ENCODE results near the gene PTK7. TPM values are rescaled to one million over a fixed set of nuclear protein-coding genes. Genes with fewer than 3 reads are reported as not detected.

Gene PTK7
- total and polyA plus RNA-seq, 2 of the 8 experiments (the other 6 are each of a cell fraction or from before 2014, with no cell fraction given), result 110 to 138 TPM

DNA sequence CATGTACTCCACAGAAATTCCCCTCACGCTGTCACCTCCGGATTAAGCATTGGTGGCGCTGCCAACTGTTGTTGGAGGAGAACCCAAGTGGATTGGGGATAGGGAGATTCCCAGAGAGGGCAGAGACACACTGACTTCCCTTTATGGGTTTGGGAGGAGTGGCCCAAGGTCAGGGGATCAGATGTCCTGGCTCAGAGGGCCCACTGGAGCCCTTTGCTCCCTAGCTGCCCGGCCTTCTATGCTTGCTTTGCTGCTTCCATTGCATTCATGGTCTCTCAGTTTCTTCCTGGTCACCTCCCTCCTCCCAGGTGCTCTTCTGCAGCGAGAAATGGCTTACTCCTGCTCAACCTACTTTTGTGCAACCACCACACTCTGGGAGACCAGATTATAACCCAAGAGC lies 120.2 kb downstream of the PTK7 start:
- H2BK120ac ChIP-seq (replicated peaks; ENCODE audit: low read depth, low read length), result no peak overlapping the region
- 84% methylated on average over 5 of the region's 5 CpGs; no CpG with 5 or more reads in 1 of the 2 experiments for WGBS, 2 experiments (ENCODE audit: extremely low coverage in 1 of 2, insufficient coverage in 1 of 2, insufficient read length in 1 of 2, insufficient replicate concordance in 2 of 2, low coverage in 1 of 2, low lambda C conversion rate in 2 of 2, missing lambda C conversion rate in 1 of 2)
- no peak overlapping the region for H3K4ac ChIP-seq (replicated peaks; ENCODE audit: insufficient read length, low read depth, low read length)
- no peak for TF ChIP-seq KDM4A (IDR thresholded peaks at IDR 0.05; ENCODE audit: low read depth, low read length, severe bottlenecking)
- TF ChIP-seq BRCA1 (IDR thresholded peaks at IDR 0.05; ENCODE audit: low read depth, low read length), result no peak
- no peak for TF ChIP-seq JUND (IDR thresholded peaks at IDR 0.05; ENCODE audit: low read length)
- TF ChIP-seq NRF1 (IDR thresholded peaks at IDR 0.05; ENCODE audit: low read depth, low read length), result no peak
- TF ChIP-seq RFX5 (IDR thresholded peaks at IDR 0.05; ENCODE audit: borderline replicate concordance, low read depth, low read length), result no peak
- TF ChIP-seq CHD2 (IDR thresholded peaks at IDR 0.05; ENCODE audit: low read length), result no peak
- TF ChIP-seq, protein P1, sequence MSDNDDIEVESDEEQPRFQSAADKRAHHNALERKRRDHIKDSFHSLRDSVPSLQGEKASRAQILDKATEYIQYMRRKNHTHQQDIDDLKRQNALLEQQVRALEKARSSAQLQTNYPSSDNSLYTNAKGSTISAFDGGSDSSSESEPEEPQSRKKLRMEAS (IDR thresholded peaks at IDR 0.05), result no peak
- TF ChIP-seq SAP30 (IDR thresholded peaks at IDR 0.05; ENCODE audit: insufficient read depth, insufficient replicate concordance, low read length), result no peak
- H2BK20ac ChIP-seq (ENCODE audit: low read length), result no peak overlapping the region
- H2AK5ac ChIP-seq (ENCODE audit: low read depth, low read length), result no peak overlapping the region
- H3K4me1 ChIP-seq (replicated peaks in 1 of 4; ENCODE audit: control insufficient read depth in 3 of 4, insufficient read depth in 4 of 4, low read length in 3 of 4), result no peaks in the 10 kb centered on the region
- H2AFZ ChIP-seq (ENCODE audit: low read length), result no peak overlapping the region
- no peaks in the 10 kb centered on the region for H3K79me2 ChIP-seq (ENCODE audit: control insufficient read depth in 1 of 2, insufficient read depth in 2 of 2, low read length in 2 of 2)
- ChIA-PET POLR2A (ENCODE audit: partially characterized antibody) (interaction anchor here (1.0 to 1.3 kb wide), 3 partner anchors 16 to 26 kb away, joined by 3 to 4 read pairs (median 3); no protein-coding TSS in a partner anchor), CTCF (ENCODE audit: partially characterized antibody) (interaction anchor here (0.7 to 1.5 kb wide), 3 partner anchors 16 to 100 kb away, joined by 4 to 10 read pairs (median 5); no protein-coding TSS in a partner anchor)
- H2BK12ac ChIP-seq (ENCODE audit: low read depth, low read length), result no peak overlapping the region
- no peaks in the 10 kb centered on the region for H3K9me3 ChIP-seq (ENCODE audit: insufficient read depth in 2 of 2, low read depth in 1 of 2, low read length in 1 of 2)
- H3K27me3 ChIP-seq (replicated peaks in 1 of 4; ENCODE audit: control insufficient read depth in 3 of 4, extremely low read depth in 1 of 4, insufficient read depth in 3 of 4, low read length in 3 of 4), result no peaks in the 10 kb centered on the region
- no peak overlapping the region for H2BK15ac ChIP-seq (ENCODE audit: low read length)
- H2BK5ac ChIP-seq (ENCODE audit: low read depth, low read length), result no peak overlapping the region
- no peak overlapping the region for H3K27ac ChIP-seq (ENCODE audit: low read depth, low read length)
- no peak overlapping the region for H3K56ac ChIP-seq (replicated peaks; ENCODE audit: insufficient read length, low read depth, low read length)
- H3K18ac ChIP-seq (ENCODE audit: extremely low read depth, low read length), result no peak overlapping the region
- H3K36me3 ChIP-seq (ENCODE audit: control insufficient read depth in 2 of 4, insufficient read depth in 4 of 4, low read length in 3 of 4), result no peaks in the 10 kb centered on the region
- DNase-seq (ENCODE audit: low read depth in 1 of 2, low spot score in 2 of 2) (no peak), FAIRE-seq (no peak)
- H3K23ac ChIP-seq (ENCODE audit: insufficient read length), result no peak overlapping the region
- H3K4me2 ChIP-seq (ENCODE audit: insufficient read depth in 1 of 2, low read depth in 2 of 2, low read length in 2 of 2), result no peak overlapping the region
- H3K9ac ChIP-seq (replicated peaks in 1 of 4; ENCODE audit: extremely low read depth in 1 of 4, low read depth in 3 of 4, low read length in 3 of 4), result no peak overlapping the region
- no peak overlapping the region for H4K91ac ChIP-seq (replicated peaks; ENCODE audit: insufficient read length, low read length)
- H3K79me1 ChIP-seq (ENCODE audit: low read depth, low read length), result no peaks in the 10 kb centered on the region
- H3K14ac ChIP-seq (ENCODE audit: insufficient read length), result no peak overlapping the region
- no peaks in the 10 kb centered on the region for H3K23me2 ChIP-seq (ENCODE audit: low read depth, low read length)
- H4K5ac ChIP-seq (ENCODE audit: insufficient read length, low read depth, low read length), result no peak overlapping the region
- no peaks in the 10 kb centered on the region for H4K20me1 ChIP-seq (replicated peaks in 1 of 2; ENCODE audit: control insufficient read depth in 1 of 2, insufficient read depth in 2 of 2, low read length in 2 of 2)
- H3K4me3 ChIP-seq (ENCODE audit: extremely low read depth in 1 of 4, insufficient read depth in 2 of 4, low read depth in 3 of 4, low read length in 4 of 4), result no peak overlapping the region
- no peak overlapping the region for H4K8ac ChIP-seq (ENCODE audit: extremely low read depth, insufficient read depth, low read length)
